ENCODE data around the gene TXNL4B. TPM values are rescaled to one million over a fixed set of nuclear protein-coding genes. Genes with fewer than 3 reads are reported as not detected.

The TXNL4B gene
- total RNA-seq, 1 experiment from 2014 or later: 9.9 TPM

- Histone ChIP-seq H4K20me1 (ENCODE audit: control insufficient read depth, insufficient read depth, insufficient read length) (no peaks in the 10 kb centered on the region), H4K8ac (replicated peaks; ENCODE audit: insufficient read length, low read depth, low read length) (no peak overlapping the region), H3K27me3 (ENCODE audit: insufficient read depth, low read length) (no peaks in the 10 kb centered on the region), H3K23ac (ENCODE audit: insufficient read length, low read depth, low read length) (no peak overlapping the region), H3K4ac (ENCODE audit: low read depth, low read length) (no peak overlapping the region), H3K14ac (ENCODE audit: insufficient read depth, low read length) (no peak overlapping the region), H3K18ac (ENCODE audit: insufficient read length, low read depth, low read length) (no peak overlapping the region), H3T11ph (ENCODE audit: low read length) (no peak overlapping the region), H2AK5ac (ENCODE audit: insufficient read length, low read length) (no peak overlapping the region), H3K23me2 (ENCODE audit: insufficient read length, low read depth, low read length, poor library complexity, severe bottlenecking) (no peaks in the 10 kb centered on the region), H3K79me2 (ENCODE audit: insufficient read depth, low read length) (no peaks in the 10 kb centered on the region), H3K27ac (ENCODE audit: insufficient read length, low read depth, low read length) (no peak overlapping the region), H3K4me1 (ENCODE audit: insufficient read depth, low read length) (no peaks in the 10 kb centered on the region), H3K9me3 (ENCODE audit: control insufficient read depth, low read depth, low read length) (no peaks in the 10 kb centered on the region), H2BK15ac (ENCODE audit: low read depth, low read length) (no peak overlapping the region), H2AFZ (ENCODE audit: low read length) (no peak overlapping the region), H3K79me1 (ENCODE audit: insufficient read depth, low read depth, low read length, poor library complexity, severe bottlenecking) (no peaks in the 10 kb centered on the region), H4K91ac (ENCODE audit: insufficient read length, low read depth, low read length) (no peak overlapping the region), H2BK5ac (ENCODE audit: insufficient read length, low read length) (no peak overlapping the region), H4K5ac (ENCODE audit: insufficient read length, low read depth, low read length) (no peak overlapping the region), H2BK12ac (ENCODE audit: insufficient read length, low read depth, low read length) (no peak overlapping the region), H2BK20ac (ENCODE audit: low read depth, low read length, poor library complexity, severe bottlenecking) (no peak overlapping the region), H3K9ac (ENCODE audit: extremely low read depth, insufficient read length, low read length) (no peak overlapping the region), H3K56ac (ENCODE audit: insufficient read length, low read depth, low read length) (no peak overlapping the region), H2BK120ac (ENCODE audit: low read depth, low read length, poor library complexity, severe bottlenecking) (no peak overlapping the region), H3K4me2 (ENCODE audit: insufficient read depth, insufficient read length, low read length) (no peak overlapping the region)
- no peak for DNase-seq
- Mint-ChIP-seq H3K27me3 (ENCODE audit: low read depth) (no peaks in the 10 kb centered on the region), H3K36me3 (ENCODE audit: insufficient read depth in 1 of 3, low read depth in 3 of 3) (peaks cover 37 to 83% (median 82%) of the 10 kb centered on the region in 3 experiments), H3K4me3 (no peak overlapping the region), H3K4me1 (no peaks in the 10 kb centered on the region), H3K27ac (no peak overlapping the region), H3K9me3 (no peaks in the 10 kb centered on the region)
- TF ChIP-seq CTCF (conservative IDR thresholded peaks at IDR 0.05): no peak
- WGBS (ENCODE audit: extremely low coverage, insufficient read length, low lambda C conversion rate): no CpG with 5 or more reads among the region's 12 CpGs
These were observed 15.9 kb upstream of the TXNL4B start for GRCh38 chr16:72109300-72109699.

Data from H9 (cell line).